A549 (cell line): ENCODE results near the gene TSSK2.

ENCODE experiments used
- CHD2 ChIP-seq: fragments of 150-350 bp; IDR thresholded peaks from 2 replicates; pipeline ENCODE4 v1.6.1; 2014; ENCODE audit warnings: low read length; ENCODE audit not compliant: partially characterized antibody
- CHD4 ChIP-seq: fragments of 200-600 bp; sonication (generic); IDR thresholded peaks from 2 replicates; pipeline ENCODE4 v1.6.1; 2016; ENCODE audit warnings: antibody characterized with exemption, mild to moderate bottlenecking, borderline replicate concordance
- CTCF ChIP-seq: fragments of >200 bp; sonication (Bioruptor Twin); formaldehyde crosslinking; IDR thresholded peaks from 3 replicates; pipeline ENCODE4 v1.5.1; 2016
- MAX ChIP-seq: IDR thresholded peaks from 2 replicates; pipeline ENCODE4 v1.6.1; 2012
- POLR2A ChIP-seq: IDR thresholded peaks from 2 replicates; pipeline ENCODE4 v1.6.1; 2012; ENCODE audit warnings: mild to moderate bottlenecking, low read length
- RAD21 ChIP-seq, 2 experiments: fragments of >200 bp in 1 of 2; sonication (Bioruptor Twin) in 1 of 2; formaldehyde crosslinking in 1 of 2; IDR thresholded peaks in 1 of 2; conservative IDR thresholded peaks in 1 of 2; 2 replicates in 1 of 2; 3 replicates in 1 of 2; pipeline ENCODE4 v1.6.1; 2012 to 2018; ENCODE audit warnings: inconsistent platforms in 1 of 2
- RFX5 ChIP-seq: fragments of 450-650 bp; IDR thresholded peaks from 2 replicates; pipeline ENCODE4 v1.7.1; 2014; ENCODE audit warnings: antibody characterized with exemption, mild to moderate bottlenecking, moderate library complexity
- SREBF2 ChIP-seq: fragments of 450-650 bp; IDR thresholded peaks from 2 replicates; pipeline ENCODE4 v1.6.1; 2014; ENCODE audit warnings: mild to moderate bottlenecking, moderate library complexity

GRCh38 chr22:19181786-19182471 is 50.8 kb downstream of the TSSK2 start:
- TF ChIP-seq POLR2A: no peak
- no peak for TF ChIP-seq CTCF
- TF ChIP-seq SREBF2: no peak
- no peak for TF ChIP-seq CHD2
- TF ChIP-seq MAX: no peak
- TF ChIP-seq RAD21 (conservative IDR thresholded peaks at IDR 0.05 in 1 of 2, IDR thresholded peaks at IDR 0.05 in 1 of 2): no peak
- no peak for TF ChIP-seq RFX5
- TF ChIP-seq CHD4: no peak
